Measurements from ENCODE around the gene ATP8B2. TPM values are rescaled to one million over a fixed set of nuclear protein-coding genes. Genes with fewer than 3 reads are reported as not detected.

ATP8B2 gene
- polyA plus RNA-seq, 1 donor from 2014 or later: 20.7 TPM

DNA sequence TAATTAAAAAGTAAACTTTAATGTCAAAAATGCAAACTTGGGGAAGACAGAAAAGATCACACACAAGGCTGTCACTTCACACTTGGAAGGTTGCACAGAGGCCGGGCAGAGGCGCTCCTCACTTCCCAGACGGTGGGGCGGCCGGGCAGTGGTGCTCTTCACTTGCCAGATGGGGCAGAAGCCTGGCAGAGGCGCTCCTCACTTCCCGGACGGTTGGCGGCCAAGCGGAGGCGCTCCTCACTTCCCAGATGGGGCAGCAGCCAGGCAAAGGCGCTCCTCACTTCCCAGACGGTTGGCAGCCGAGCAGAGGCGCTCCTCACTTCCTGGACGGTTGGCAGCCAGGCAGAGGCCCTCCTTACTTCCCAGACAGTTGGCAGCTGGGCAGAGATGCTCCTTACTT lies 54.0 kb downstream of the ATP8B2 start:
- Mint-ChIP-seq H3K9me3 (no peaks in the 10 kb centered on the region), H3K36me3 (peaks cover 1% of the 10 kb centered on the region), H3K4me1 (no peaks in the 10 kb centered on the region), H3K4me3 (no peak overlapping the region), H3K27ac (no peak overlapping the region), H3K27me3 (no peaks in the 10 kb centered on the region)

DNA sequence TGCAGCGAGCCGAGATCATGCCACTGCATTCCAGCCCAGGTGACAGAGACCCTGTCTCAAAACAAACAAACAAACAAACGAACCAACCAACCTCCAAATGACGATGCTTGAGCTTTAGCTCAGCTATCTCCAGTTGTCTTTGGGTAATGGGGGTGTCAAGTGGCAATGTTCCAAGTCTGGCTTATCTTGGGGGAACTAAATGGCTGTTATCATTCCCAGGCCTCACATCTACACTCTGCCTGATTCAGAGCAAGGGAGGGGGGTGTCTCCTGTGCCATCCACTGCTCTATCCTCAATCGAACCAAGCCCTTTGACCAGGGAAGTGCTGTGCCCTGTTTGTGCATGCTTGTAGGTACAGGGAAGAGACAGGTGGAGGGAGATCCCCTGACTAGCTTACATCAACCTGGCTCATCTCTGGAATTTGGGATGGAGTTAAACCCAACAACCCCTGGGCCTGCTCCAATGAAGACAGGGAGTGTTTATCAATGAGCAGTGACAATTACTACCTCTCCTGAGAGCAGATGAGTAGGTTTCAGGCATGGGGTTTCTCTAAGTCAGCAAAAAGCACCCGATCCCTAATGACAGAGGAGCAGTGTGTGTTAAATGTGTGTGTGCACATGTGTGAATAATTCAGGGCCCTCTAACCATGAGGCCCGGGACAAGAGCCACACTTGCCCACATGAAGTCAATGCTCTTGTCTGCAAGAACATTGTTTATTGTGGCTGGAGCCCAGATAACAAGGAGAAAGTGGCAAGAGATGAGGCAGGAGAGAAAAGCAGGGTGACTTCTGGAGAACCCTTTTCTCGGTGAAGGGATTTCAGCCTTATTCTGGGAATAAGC lies 59.5 kb downstream of the ATP8B2 start:
- H3K27ac Mint-ChIP-seq: no peak overlapping the region
- peaks cover 13 to 15% (median 14%) of the 10 kb centered on the region in 3 donors for H3K4me1 Mint-ChIP-seq
- H3K9me3 Mint-ChIP-seq: peaks cover 0 to 3% (median 0%) of the 10 kb centered on the region in 3 donors
- peaks cover 4% of the 10 kb centered on the region for H3K36me3 Mint-ChIP-seq
- H3K27me3 Mint-ChIP-seq: no peaks in the 10 kb centered on the region
- peak overlapping the region in 2 of 4 donors; percentile 30 to 53 for H3K4me3 Mint-ChIP-seq

DNA sequence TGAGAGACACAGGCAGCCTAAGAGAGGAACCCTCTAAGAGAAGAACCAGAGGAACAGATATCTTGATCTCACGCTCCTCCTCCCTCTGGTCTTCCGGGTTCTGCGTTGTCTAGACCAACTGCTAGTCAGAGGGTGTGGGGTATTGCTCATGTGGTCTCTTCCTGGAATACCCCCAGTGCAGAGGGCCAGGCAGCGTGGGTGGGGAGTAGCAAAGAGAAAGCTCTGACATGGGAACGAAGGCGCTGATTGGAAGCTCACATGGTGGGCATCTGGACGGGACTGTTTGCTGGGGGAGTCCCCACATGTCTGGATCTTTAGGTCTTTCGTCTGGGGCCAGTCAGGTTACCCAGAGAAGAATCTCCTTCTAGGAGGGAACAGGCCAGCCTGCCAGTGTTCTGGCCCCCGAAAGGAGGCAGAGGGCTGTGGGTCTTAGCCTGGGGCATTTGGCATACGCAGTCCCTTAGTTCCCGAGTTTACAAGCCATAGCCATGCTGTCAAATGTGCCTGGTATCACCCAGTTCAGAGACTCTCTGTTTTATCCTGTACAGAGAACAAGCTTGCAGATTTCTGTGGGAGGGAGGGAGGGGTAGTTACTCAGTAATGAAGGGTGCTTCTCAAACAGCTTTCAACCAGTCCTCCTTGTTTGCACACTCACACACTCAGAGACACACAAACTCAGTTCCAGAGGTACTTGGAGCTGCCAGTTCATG lies 61.5 kb downstream of the ATP8B2 start:
- peak overlapping the region; percentile 81 to 94 (median 82) for H3K27ac Mint-ChIP-seq
- H3K4me3 Mint-ChIP-seq: peak overlapping the region; percentile 65 to 95 (median 86)
- H3K4me1 Mint-ChIP-seq: peaks cover 13 to 15% (median 14%) of the 10 kb centered on the region in 3 donors

DNA sequence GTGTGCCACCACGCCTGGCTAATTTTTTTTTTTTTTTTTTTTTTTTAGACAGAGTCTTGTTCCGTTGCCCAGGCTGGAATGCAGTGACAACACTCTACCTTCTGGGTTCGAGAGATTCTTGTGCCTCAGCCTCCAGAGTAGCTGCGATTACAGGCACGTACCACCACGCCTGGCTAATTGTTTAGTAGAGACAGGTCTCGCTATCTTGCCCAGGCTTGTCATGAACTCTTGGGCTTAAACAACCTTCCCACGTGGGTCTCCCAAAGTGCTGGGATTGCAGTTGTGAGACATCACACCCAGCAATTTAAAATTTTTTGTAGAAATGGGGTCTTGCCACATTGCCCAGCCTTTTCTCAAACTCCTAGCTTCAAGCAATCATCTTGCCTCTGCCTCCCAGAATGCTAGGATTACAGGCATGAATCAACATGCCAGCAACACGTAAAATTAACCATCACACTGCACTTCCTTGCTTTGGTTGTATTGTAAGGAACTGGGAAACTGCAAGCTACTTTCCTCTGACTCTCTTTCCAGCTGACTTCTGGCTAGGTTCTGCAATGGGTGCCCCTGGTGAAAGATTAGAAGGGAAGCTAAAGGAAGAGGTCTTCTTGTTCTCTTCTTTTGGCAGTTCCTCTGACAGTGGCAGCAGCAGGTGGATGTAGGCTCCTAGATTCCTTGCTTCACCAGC lies 65.9 kb downstream of the ATP8B2 start:
- peaks cover 7% of the 10 kb centered on the region in 3 donors for H3K4me1 Mint-ChIP-seq
- H3K36me3 Mint-ChIP-seq: peaks cover 2% of the 10 kb centered on the region
- H3K27me3 Mint-ChIP-seq: no peaks in the 10 kb centered on the region
- H3K27ac Mint-ChIP-seq: peak overlapping the region in 1 of 3 donors; percentile 46
- H3K9me3 Mint-ChIP-seq: peaks cover 0 to 3% (median 2%) of the 10 kb centered on the region in 3 donors
- no peak overlapping the region for H3K4me3 Mint-ChIP-seq

More for the DNA sequence above, 61.5 kb downstream of the ATP8B2 start:
- no peaks in the 10 kb centered on the region for H3K27me3 Mint-ChIP-seq
- H3K36me3 Mint-ChIP-seq: peaks cover 4% of the 10 kb centered on the region
- peaks cover 0 to 3% (median 0%) of the 10 kb centered on the region in 3 donors for H3K9me3 Mint-ChIP-seq

DNA sequence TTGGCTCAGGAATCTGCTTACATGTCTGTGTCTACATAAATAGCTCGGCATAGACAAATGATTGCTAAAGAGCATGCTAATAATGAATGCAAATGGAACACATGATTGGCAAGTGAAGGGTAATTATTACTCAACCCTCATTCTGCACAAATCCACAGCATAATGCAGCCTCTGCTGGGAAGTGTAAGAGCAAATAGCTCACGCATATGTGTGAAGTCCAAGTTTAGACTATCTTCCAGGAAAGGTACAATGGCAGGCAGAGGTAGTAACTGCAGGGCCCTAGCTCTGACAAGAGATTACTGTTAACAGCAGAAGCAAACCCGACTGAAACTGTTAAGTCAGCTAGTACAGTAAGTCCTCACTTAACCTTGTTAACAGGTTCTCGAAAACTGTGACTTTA lies 72.8 kb downstream of the ATP8B2 start:
- no peak overlapping the region for H3K27ac Mint-ChIP-seq
- no peaks in the 10 kb centered on the region for H3K27me3 Mint-ChIP-seq
- peaks cover 0 to 3% (median 0%) of the 10 kb centered on the region in 3 donors for H3K9me3 Mint-ChIP-seq
- no peak overlapping the region for H3K4me3 Mint-ChIP-seq
- peaks cover 0 to 3% (median 3%) of the 10 kb centered on the region in 3 donors for H3K4me1 Mint-ChIP-seq
- H3K36me3 Mint-ChIP-seq: no peaks in the 10 kb centered on the region

DNA sequence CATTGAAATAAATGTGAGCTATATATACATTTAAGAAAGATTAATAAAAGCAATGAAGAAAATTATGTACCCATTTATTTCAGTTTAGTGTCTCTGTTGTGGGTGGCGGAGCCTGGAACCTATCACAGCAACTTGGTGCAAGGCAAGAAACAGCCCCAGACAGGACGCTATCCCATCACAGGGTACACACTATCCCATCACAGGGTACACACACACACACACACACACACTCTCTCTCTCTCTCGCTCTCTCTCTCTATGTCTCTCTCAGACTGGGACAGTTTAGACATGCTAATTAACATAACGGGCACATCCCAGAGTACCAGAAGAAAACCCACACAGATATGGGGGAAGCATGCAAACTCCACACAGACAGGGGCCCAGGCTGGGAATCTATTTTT lies 73.4 kb downstream of the ATP8B2 start:
- Mint-ChIP-seq H3K9me3 (peaks cover 0 to 3% (median 0%) of the 10 kb centered on the region in 3 donors), H3K36me3 (no peaks in the 10 kb centered on the region), H3K27me3 (no peaks in the 10 kb centered on the region), H3K4me1 (peaks cover 0 to 7% (median 4%) of the 10 kb centered on the region in 3 donors), H3K27ac (no peak overlapping the region), H3K4me3 (no peak overlapping the region)

DNA sequence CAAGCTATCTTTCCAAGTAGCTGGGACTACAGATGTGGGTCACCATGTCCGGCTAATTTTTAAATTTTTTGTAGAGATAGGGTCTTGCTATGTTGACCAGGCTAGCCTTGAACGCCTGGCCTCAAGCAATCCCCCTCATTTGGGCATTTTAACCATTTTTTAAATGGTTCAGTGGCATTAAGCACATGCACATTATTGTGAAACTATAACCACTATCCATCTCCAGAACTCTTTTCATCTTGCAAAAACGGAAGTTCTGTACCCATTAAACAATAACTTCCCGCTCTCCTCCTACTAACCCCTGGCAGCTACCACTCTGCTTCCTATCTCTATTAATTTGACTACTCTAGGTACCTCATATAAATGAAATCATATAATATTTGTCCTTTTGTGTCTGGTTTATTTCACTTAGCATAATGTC lies 75.1 kb downstream of the ATP8B2 start:
- H3K4me3 Mint-ChIP-seq: peak overlapping the region in 1 of 4 donors; percentile 58
- H3K27me3 Mint-ChIP-seq: no peaks in the 10 kb centered on the region
- H3K9me3 Mint-ChIP-seq: peaks cover 0 to 3% (median 0%) of the 10 kb centered on the region in 3 donors
- H3K27ac Mint-ChIP-seq: no peak overlapping the region
- H3K36me3 Mint-ChIP-seq: no peaks in the 10 kb centered on the region
- H3K4me1 Mint-ChIP-seq: peaks cover 7 to 13% (median 12%) of the 10 kb centered on the region in 3 donors

Other genes with a start within 250 kb of the ATP8B2 start
- gene NUP210L, start 170.5 kb upstream of the ATP8B2 start, polyA plus RNA-seq: not detected
- 878 TPM for gene TPM3, start 133.4 kb upstream of the ATP8B2 start, polyA plus RNA-seq
- gene CFAP141, start 119.2 kb upstream of the ATP8B2 start, polyA plus RNA-seq: not detected
- gene UBAP2L, start 104.6 kb upstream of the ATP8B2 start, polyA plus RNA-seq: 60.6 TPM
- 119 TPM for gene HAX1, start 52.9 kb upstream of the ATP8B2 start, polyA plus RNA-seq
- gene AQP10, start 4.4 kb upstream of the ATP8B2 start, polyA plus RNA-seq: not detected
- 6.8 TPM for gene IL6R, start 79.8 kb downstream of the ATP8B2 start, polyA plus RNA-seq
- gene TDRD10, start 176.7 kb downstream of the ATP8B2 start, polyA plus RNA-seq: not detected
- gene SHE, start 176.9 kb downstream of the ATP8B2 start, polyA plus RNA-seq: not detected
- 9.0 TPM for gene UBE2Q1, start 233.1 kb downstream of the ATP8B2 start, polyA plus RNA-seq
- 0.04 TPM for gene CHRNB2, start 242.3 kb downstream of the ATP8B2 start, polyA plus RNA-seq

All from IgD-negative memory B cell (primary cell).